SK-N-SH treated with all-trans-retinoic acid at 6 μM for 48 hours (cell line): ENCODE results near the gene CENPP.

Source experiments
- ATAC-seq: fragments of 200-7000 bp; cut with Tn5 transposase; 3 replicates; pipeline ENCODE4 v1.9.1; 2020; ENCODE audit warnings: mild to moderate bottlenecking, moderate library complexity
- ARNTL ChIP-seq: fragments of 450-650 bp; formaldehyde crosslinking; IDR thresholded peaks from 2 replicates; pipeline ENCODE4 v1.5.0; 2020; ENCODE audit warnings: low read depth, mild to moderate bottlenecking, moderate library complexity, borderline replicate concordance
- BACH2 ChIP-seq: fragments of 250-450 bp; sonication (Bioruptor Pico); IDR thresholded peaks from 2 replicates; pipeline ENCODE4 v1.9.0; 2021; ENCODE audit warnings: mild to moderate bottlenecking, borderline replicate concordance
- CSDC2 ChIP-seq: fragments of 250-450 bp; sonication (Bioruptor Pico); IDR thresholded peaks from 2 replicates; pipeline ENCODE4 v1.5.0; 2020; ENCODE audit warnings: mild to moderate bottlenecking, moderate library complexity
- ESRRG ChIP-seq: fragments of 250-450 bp; sonication (Bioruptor Pico); IDR thresholded peaks from 2 replicates; pipeline ENCODE4 v1.6.1; 2021; ENCODE audit warnings: mild to moderate bottlenecking
- GLIS3 ChIP-seq: fragments of 250-450 bp; sonication (Bioruptor Pico); IDR thresholded peaks from 2 replicates; pipeline ENCODE4 v1.5.0; 2020; ENCODE audit warnings: mild to moderate bottlenecking, moderate library complexity
- OSR1 ChIP-seq: fragments of 250-450 bp; sonication (Bioruptor Pico); IDR thresholded peaks from 2 replicates; pipeline ENCODE4 v1.8.0; 2022; ENCODE audit warnings: moderate library complexity, mild to moderate bottlenecking, inconsistent platforms
- PPARA ChIP-seq: fragments of 250-450 bp; sonication (Bioruptor Pico); IDR thresholded peaks from 2 replicates; pipeline ENCODE4 v1.5.0; 2020; ENCODE audit warnings: mild to moderate bottlenecking, borderline replicate concordance
- RARB ChIP-seq: fragments of 250-450 bp; sonication (Bioruptor Pico); IDR thresholded peaks from 2 replicates; pipeline ENCODE4 v1.8.0; 2021; ENCODE audit warnings: mild to moderate bottlenecking, moderate library complexity
- SNAI2 ChIP-seq: fragments of 250-450 bp; sonication (Bioruptor Pico); IDR thresholded peaks from 2 replicates; pipeline ENCODE4 v1.5.0; 2020; ENCODE audit warnings: mild to moderate bottlenecking, moderate library complexity
- TOX ChIP-seq: fragments of 250-450 bp; sonication (Bioruptor Pico); IDR thresholded peaks from 2 replicates; pipeline ENCODE4 v1.8.0; 2021; ENCODE audit warnings: mild to moderate bottlenecking, moderate library complexity, borderline replicate concordance
- ZC3H10 ChIP-seq: fragments of 250-450 bp; sonication (Bioruptor Pico); IDR thresholded peaks from 2 replicates; pipeline ENCODE4 v1.5.1; 2021; ENCODE audit warnings: mild to moderate bottlenecking, moderate library complexity
- ZFP30 ChIP-seq: fragments of 450-650 bp; formaldehyde crosslinking; IDR thresholded peaks from 2 replicates; pipeline ENCODE4 v1.5.0; 2022; ENCODE audit warnings: mild to moderate bottlenecking, moderate library complexity
- ZNF565 ChIP-seq: fragments of 450-650 bp; formaldehyde crosslinking; conservative IDR thresholded peaks from 2 replicates; pipeline ENCODE4 v1.5.0; 2020; ENCODE audit warnings: low read depth, mild to moderate bottlenecking, moderate library complexity
- ZNF70 ChIP-seq: fragments of 450-650 bp; formaldehyde crosslinking; IDR thresholded peaks from 2 replicates; pipeline ENCODE4 v1.5.0; 2020; ENCODE audit warnings: mild to moderate bottlenecking, moderate library complexity
- TF ChIP-seq, protein P1 (sequence below): fragments of 250-450 bp; sonication (Bioruptor Pico); IDR thresholded peaks from 2 replicates; pipeline ENCODE4 v1.5.1; 2020; ENCODE audit warnings: low read depth, mild to moderate bottlenecking, moderate library complexity
- TF ChIP-seq, protein P2 (sequence below): fragments of 250-450 bp; sonication (Bioruptor Pico); IDR thresholded peaks from 2 replicates; pipeline ENCODE4 v1.5.0; 2020; ENCODE audit warnings: mild to moderate bottlenecking, moderate library complexity
- TF ChIP-seq, protein P3 (sequence below): fragments of 250-450 bp; sonication (Bioruptor Pico); IDR thresholded peaks from 2 replicates; pipeline ENCODE4 v1.8.0; 2020; ENCODE audit warnings: mild to moderate bottlenecking, moderate library complexity, borderline replicate concordance
- TF ChIP-seq, protein P4 (sequence below): fragments of 250-450 bp; sonication (Bioruptor Pico); IDR thresholded peaks from 2 replicates; pipeline ENCODE4 v1.8.0; 2021; ENCODE audit warnings: low read depth, mild to moderate bottlenecking, moderate library complexity, borderline replicate concordance
- TF ChIP-seq, protein P5 (sequence below): fragments of 250-450 bp; sonication (Bioruptor Pico); IDR thresholded peaks from 2 replicates; pipeline ENCODE4 v1.5.1; 2021; ENCODE audit warnings: mild to moderate bottlenecking, moderate library complexity

CENPP gene

DNA sequence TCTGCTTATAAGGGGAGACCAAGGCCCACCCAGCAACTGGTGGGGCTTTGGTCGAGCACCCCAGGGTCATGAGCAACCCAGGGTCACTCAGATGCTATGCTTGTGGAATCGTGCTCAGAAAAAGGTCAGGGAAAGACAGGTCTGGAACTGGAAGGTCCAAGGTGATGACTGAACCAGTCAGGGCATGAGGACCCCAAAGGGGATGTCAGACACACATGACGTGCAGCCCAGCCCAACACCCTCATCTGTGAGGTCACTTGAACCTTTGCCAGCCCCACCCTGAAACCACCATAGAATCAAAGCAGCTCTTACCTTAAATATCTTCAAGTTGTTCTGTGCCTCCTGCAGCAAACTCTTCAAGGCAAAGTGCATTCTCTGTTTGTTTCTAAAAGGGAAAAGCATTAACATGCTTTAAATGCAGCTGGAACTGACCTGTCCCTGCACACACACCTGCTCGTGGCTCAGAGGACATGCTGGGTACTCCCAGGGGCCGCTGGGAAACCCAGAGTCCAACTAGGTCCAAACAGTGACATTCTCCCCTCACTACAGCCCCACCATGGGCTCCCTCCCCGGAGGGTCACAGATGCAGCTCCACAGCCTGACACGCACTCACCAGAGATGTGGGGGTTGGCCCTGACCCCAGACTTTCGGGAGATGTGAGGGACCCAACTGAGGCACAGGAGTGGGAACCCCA is 314.8 kb downstream of the CENPP start:
- TF ChIP-seq ZC3H10 (CRISPR knock-in tag) (no peak), ZNF565 (CRISPR knock-in tag) (no peak), OSR1 (CRISPR knock-in tag) (no peak), BACH2 (CRISPR knock-in tag) (no peak), ARNTL (CRISPR knock-in tag) (no peak), RARB (CRISPR knock-in tag) (no peak), PPARA (CRISPR knock-in tag) (no peak)
- TF ChIP-seq, protein P1, sequence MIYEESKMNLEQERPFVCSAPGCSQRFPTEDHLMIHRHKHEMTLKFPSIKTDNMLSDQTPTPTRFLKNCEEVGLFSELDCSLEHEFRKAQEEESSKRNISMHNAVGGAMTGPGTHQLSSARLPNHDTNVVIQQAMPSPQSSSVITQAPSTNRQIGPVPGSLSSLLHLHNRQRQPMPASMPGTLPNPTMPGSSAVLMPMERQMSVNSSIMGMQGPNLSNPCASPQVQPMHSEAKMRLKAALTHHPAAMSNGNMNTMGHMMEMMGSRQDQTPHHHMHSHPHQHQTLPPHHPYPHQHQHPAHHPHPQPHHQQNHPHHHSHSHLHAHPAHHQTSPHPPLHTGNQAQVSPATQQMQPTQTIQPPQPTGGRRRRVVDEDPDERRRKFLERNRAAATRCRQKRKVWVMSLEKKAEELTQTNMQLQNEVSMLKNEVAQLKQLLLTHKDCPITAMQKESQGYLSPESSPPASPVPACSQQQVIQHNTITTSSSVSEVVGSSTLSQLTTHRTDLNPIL: no peak
- TF ChIP-seq, protein P2, sequence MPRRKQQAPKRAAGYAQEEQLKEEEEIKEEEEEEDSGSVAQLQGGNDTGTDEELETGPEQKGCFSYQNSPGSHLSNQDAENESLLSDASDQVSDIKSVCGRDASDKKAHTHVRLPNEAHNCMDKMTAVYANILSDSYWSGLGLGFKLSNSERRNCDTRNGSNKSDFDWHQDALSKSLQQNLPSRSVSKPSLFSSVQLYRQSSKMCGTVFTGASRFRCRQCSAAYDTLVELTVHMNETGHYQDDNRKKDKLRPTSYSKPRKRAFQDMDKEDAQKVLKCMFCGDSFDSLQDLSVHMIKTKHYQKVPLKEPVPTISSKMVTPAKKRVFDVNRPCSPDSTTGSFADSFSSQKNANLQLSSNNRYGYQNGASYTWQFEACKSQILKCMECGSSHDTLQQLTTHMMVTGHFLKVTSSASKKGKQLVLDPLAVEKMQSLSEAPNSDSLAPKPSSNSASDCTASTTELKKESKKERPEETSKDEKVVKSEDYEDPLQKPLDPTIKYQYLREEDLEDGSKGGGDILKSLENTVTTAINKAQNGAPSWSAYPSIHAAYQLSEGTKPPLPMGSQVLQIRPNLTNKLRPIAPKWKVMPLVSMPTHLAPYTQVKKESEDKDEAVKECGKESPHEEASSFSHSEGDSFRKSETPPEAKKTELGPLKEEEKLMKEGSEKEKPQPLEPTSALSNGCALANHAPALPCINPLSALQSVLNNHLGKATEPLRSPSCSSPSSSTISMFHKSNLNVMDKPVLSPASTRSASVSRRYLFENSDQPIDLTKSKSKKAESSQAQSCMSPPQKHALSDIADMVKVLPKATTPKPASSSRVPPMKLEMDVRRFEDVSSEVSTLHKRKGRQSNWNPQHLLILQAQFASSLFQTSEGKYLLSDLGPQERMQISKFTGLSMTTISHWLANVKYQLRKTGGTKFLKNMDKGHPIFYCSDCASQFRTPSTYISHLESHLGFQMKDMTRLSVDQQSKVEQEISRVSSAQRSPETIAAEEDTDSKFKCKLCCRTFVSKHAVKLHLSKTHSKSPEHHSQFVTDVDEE: no peak
- TF ChIP-seq, protein P3, sequence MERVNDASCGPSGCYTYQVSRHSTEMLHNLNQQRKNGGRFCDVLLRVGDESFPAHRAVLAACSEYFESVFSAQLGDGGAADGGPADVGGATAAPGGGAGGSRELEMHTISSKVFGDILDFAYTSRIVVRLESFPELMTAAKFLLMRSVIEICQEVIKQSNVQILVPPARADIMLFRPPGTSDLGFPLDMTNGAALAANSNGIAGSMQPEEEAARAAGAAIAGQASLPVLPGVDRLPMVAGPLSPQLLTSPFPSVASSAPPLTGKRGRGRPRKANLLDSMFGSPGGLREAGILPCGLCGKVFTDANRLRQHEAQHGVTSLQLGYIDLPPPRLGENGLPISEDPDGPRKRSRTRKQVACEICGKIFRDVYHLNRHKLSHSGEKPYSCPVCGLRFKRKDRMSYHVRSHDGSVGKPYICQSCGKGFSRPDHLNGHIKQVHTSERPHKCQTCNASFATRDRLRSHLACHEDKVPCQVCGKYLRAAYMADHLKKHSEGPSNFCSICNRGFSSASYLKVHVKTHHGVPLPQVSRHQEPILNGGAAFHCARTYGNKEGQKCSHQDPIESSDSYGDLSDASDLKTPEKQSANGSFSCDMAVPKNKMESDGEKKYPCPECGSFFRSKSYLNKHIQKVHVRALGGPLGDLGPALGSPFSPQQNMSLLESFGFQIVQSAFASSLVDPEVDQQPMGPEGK (CRISPR knock-in tag): no peak
- ATAC-seq: no peak

DNA sequence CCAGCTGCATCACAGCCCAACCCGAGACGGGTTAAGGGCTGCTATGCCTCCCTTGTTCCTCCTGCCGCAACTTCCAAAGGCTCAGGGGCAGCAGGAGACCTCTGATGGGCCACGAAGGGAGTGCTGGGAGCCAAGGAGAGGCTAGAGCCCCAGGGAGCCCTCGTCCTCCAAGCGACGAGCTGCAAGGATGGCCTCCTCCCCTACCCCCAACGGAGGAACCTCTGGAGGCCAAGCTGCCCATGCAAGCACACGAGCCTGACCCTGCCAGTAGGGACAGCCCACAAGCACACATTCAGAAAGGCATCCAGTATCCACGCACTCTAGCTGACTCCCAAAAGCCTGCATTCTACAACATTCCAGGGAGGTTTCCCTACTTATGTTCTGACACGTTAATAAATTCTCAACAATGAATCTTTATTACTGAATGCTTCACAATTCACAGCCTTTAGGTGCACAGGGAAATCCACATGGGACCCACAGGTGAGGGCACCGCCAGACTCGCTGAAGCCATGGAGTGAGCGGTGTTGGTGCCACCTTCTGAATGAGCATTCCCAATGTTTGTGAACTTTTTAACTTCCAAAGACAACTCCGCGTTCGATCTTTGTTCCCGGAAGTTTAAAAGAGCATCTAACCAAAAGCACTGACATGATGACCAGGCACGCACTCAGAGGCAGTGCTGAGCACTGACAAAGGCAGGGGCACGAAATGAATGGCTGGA is 315.5 kb downstream of the CENPP start:
- no peak for ATAC-seq
- TF ChIP-seq ZC3H10 (CRISPR knock-in tag) (no peak), SNAI2 (CRISPR knock-in tag) (no peak), ZNF70 (CRISPR knock-in tag) (no peak), GLIS3 (CRISPR knock-in tag) (no peak), ZFP30 (CRISPR knock-in tag) (no peak), ESRRG (CRISPR knock-in tag) (no peak), CSDC2 (CRISPR knock-in tag) (no peak), TOX (CRISPR knock-in tag) (no peak), RARB (CRISPR knock-in tag) (no peak), ARNTL (CRISPR knock-in tag) (no peak), ZNF565 (CRISPR knock-in tag) (no peak)
- TF ChIP-seq, protein P3 (CRISPR knock-in tag): no peak
- TF ChIP-seq, protein P4, sequence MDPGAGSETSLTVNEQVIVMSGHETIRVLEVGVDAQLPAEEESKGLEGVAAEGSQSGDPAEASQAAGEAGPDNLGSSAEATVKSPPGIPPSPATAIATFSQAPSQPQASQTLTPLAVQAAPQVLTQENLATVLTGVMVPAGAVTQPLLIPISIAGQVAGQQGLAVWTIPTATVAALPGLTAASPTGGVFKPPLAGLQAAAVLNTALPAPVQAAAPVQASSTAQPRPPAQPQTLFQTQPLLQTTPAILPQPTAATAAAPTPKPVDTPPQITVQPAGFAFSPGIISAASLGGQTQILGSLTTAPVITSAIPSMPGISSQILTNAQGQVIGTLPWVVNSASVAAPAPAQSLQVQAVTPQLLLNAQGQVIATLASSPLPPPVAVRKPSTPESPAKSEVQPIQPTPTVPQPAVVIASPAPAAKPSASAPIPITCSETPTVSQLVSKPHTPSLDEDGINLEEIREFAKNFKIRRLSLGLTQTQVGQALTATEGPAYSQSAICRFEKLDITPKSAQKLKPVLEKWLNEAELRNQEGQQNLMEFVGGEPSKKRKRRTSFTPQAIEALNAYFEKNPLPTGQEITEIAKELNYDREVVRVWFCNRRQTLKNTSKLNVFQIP: no peak
- TF ChIP-seq, protein P1: no peak
- TF ChIP-seq, protein P2: no peak
- TF ChIP-seq, protein P5, sequence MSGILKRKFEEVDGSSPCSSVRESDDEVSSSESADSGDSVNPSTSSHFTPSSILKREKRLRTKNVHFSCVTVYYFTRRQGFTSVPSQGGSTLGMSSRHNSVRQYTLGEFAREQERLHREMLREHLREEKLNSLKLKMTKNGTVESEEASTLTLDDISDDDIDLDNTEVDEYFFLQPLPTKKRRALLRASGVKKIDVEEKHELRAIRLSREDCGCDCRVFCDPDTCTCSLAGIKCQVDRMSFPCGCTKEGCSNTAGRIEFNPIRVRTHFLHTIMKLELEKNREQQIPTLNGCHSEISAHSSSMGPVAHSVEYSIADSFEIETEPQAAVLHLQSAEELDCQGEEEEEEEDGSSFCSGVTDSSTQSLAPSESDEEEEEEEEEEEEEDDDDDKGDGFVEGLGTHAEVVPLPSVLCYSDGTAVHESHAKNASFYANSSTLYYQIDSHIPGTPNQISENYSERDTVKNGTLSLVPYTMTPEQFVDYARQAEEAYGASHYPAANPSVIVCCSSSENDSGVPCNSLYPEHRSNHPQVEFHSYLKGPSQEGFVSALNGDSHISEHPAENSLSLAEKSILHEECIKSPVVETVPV (CRISPR knock-in tag): no peak
- TF ChIP-seq, all 23 proteins: peak for 0
